GM21526 (cell line): ENCODE data around the gene TCF4.

Experiments
- ATAC-seq: cut with Tn5 transposase; IDR thresholded peaks from one replicate; pipeline ENCODE4 v1.9.1; 2021; ENCODE audit warnings: moderate library complexity; ENCODE audit not compliant: unreplicated experiment, low FRiP score

Gene TCF4

GRCh38 chr18:55587418-55588110 lies 428 bp downstream of the TCF4 start:
- peak; percentile 32 for ATAC-seq

GRCh38 chr18:55585920-55586561 lies 2.0 kb downstream of the TCF4 start:
- ATAC-seq: no peak

GRCh38 chr18:55585065-55585919 lies 2.7 kb downstream of the TCF4 start:
- no peak for ATAC-seq

- ATAC-seq: no peak
Observed at GRCh38 chr18:55584201-55584600, 3.8 kb downstream of the TCF4 start.

- no peak for ATAC-seq
Observed at GRCh38 chr18:55582325-55582724, 5.7 kb downstream of the TCF4 start.

- no peak for ATAC-seq
Observed at GRCh38 chr18:55579501-55580270, 8.3 kb downstream of the TCF4 start.

GRCh38 chr18:55577812-55578539 lies 10.0 kb downstream of the TCF4 start:
- ATAC-seq: no peak

GRCh38 chr18:55576001-55576400 lies 12.0 kb downstream of the TCF4 start:
- ATAC-seq: no peak

GRCh38 chr18:55575066-55575465 lies 12.9 kb downstream of the TCF4 start:
- ATAC-seq: no peak

- no peak for ATAC-seq
Observed at GRCh38 chr18:55573386-55573785, 14.6 kb downstream of the TCF4 start.

- no peak for ATAC-seq
Observed at GRCh38 chr18:55570966-55571365, 17.0 kb downstream of the TCF4 start.

- no peak for ATAC-seq
Observed at GRCh38 chr18:55566456-55566935, 21.5 kb downstream of the TCF4 start.

- ATAC-seq: no peak
Observed at GRCh38 chr18:55559739-55560138, 28.3 kb downstream of the TCF4 start.

GRCh38 chr18:55557211-55557610 lies 30.8 kb downstream of the TCF4 start:
- ATAC-seq: no peak

GRCh38 chr18:55555395-55556027 lies 32.5 kb downstream of the TCF4 start:
- ATAC-seq: no peak

GRCh38 chr18:55552526-55553189 lies 35.3 kb downstream of the TCF4 start:
- ATAC-seq: no peak

- ATAC-seq: no peak
Observed at GRCh38 chr18:55551227-55551626, 36.8 kb downstream of the TCF4 start.

- ATAC-seq: no peak
Observed at GRCh38 chr18:55550471-55550870, 37.5 kb downstream of the TCF4 start.
